ENCODE measurements around the gene FAM168A.

The FAM168A gene

DNA sequence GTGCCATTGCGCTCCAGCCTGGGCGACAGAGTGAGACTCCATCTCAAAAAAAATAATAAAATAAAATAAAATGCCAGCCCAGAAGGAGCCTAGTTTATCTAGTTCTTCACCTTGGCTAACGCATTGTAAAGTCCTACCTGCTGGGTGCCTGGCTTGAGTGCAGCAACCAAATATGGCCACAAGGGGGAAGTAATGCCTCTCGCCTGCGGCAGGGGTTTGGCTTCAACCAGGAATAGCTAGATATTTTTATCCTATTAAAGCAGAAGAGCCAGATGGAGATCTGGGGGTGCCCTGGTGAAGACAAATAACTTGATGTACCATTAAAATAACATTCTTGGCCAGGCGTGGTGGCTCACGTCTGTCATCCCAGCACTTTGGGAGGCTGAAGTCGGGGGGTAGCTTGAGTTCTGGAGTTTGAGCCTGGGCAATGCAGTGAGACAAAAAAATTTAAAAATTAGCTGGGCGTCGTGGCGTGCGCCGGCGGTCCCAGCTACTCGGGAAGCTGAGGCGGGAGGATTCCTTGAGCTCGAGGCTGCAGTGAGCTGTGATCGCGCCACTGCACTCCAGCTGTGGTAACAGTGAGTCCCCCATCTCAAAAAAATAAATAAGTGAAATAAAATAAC is 27.9 kb upstream of the FAM168A start:
- no peak for TF ChIP-seq EZH2phosphoT487 (conservative IDR thresholded peaks at IDR 0.05; ENCODE audit: low read length)
- TF ChIP-seq CTCF (IDR thresholded peaks at IDR 0.05; ENCODE audit: insufficient read depth, low read length, poor library complexity, severe bottlenecking): peak; percentile 78
- Histone ChIP-seq H2AFZ (ENCODE audit: low read depth, low read length, severe bottlenecking) (no peak overlapping the region), H3K36me3 (ENCODE audit: low read length) (no peaks in the 10 kb centered on the region)

GRCh38 chr11:73623686-73624085 is 25.8 kb upstream of the FAM168A start:
- Histone ChIP-seq H3K79me2 (ENCODE audit: insufficient read depth, low read length) (no peaks in the 10 kb centered on the region), H3F3A (ENCODE audit: insufficient read depth) (no peaks in the 10 kb centered on the region), H3K36me3 (ENCODE audit: low read length) (no peaks in the 10 kb centered on the region), H4K20me1 (ENCODE audit: low read depth, low read length) (no peaks in the 10 kb centered on the region), H3K27me3 (ENCODE audit: low read length) (no peaks in the 10 kb centered on the region), H3K9ac (ENCODE audit: low read length) (no peak overlapping the region), H2AFZ (ENCODE audit: low read depth, low read length, severe bottlenecking) (no peak overlapping the region), H3K27ac (ENCODE audit: low read depth, low read length) (no peak overlapping the region), H3K9me3 (ENCODE audit: insufficient read depth, low read length) (no peaks in the 10 kb centered on the region), H3K4me3 (ENCODE audit: insufficient read depth, low read length, poor library complexity, severe bottlenecking) (no peak overlapping the region), H3K9me2 (replicated peaks; ENCODE audit: insufficient read depth, low read length) (no peaks in the 10 kb centered on the region), H3K4me2 (ENCODE audit: low read depth, low read length, poor library complexity, severe bottlenecking) (no peak overlapping the region)
- TF ChIP-seq CTCF (IDR thresholded peaks at IDR 0.05; ENCODE audit: insufficient read depth, low read length, poor library complexity, severe bottlenecking) (no peak), EZH2phosphoT487 (conservative IDR thresholded peaks at IDR 0.05; ENCODE audit: low read length) (no peak)

More for the DNA sequence above, 27.9 kb upstream of the FAM168A start:
- H3K27ac ChIP-seq (ENCODE audit: low read depth, low read length): no peak overlapping the region
- no peak overlapping the region for H3K4me3 ChIP-seq (ENCODE audit: insufficient read depth, low read length, poor library complexity, severe bottlenecking)
- H3K9me3 ChIP-seq (ENCODE audit: insufficient read depth, low read length): no peaks in the 10 kb centered on the region
- H3K4me2 ChIP-seq (ENCODE audit: low read depth, low read length, poor library complexity, severe bottlenecking): no peak overlapping the region
- H3F3A ChIP-seq (ENCODE audit: insufficient read depth): no peaks in the 10 kb centered on the region
- no peak overlapping the region for H3K9ac ChIP-seq (ENCODE audit: low read length)
- no peaks in the 10 kb centered on the region for H3K79me2 ChIP-seq (ENCODE audit: insufficient read depth, low read length)
- H4K20me1 ChIP-seq (ENCODE audit: low read depth, low read length): no peaks in the 10 kb centered on the region
- H3K27me3 ChIP-seq (ENCODE audit: low read length): no peaks in the 10 kb centered on the region
- H3K9me2 ChIP-seq (replicated peaks; ENCODE audit: insufficient read depth, low read length): no peaks in the 10 kb centered on the region

DNA sequence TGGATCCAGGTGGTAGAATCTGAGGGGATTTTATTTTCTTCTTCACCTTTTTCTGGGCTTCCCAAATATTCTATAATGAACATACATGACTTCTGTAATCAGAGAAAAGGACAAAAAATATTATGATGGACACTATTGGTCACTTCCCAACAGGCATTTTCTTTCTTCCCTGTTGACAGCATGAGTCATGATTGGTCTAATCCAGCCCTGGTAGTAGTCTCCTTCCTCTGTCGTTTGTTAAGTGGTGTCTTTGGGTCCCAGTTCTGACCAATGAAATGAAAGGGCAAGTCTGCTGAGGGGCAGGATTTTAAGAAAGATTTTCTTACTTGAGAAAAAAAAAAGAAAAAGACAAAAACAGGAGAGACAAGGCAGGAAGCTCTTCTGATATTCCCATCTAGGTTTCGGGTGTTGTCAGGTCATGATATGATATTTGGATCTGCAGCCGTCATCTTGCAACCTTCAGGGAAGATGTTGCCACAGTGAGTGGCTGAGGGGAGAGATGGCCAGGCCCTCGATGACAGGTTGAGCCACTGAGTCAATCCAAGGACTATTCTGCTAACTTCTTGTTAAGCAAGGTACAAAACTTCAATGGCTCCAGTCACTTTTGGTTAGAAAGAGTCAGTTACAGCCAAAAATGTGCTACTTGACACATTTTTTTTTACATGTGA is 25.1 kb upstream of the FAM168A start:
- Histone ChIP-seq H2AFZ (ENCODE audit: low read depth, low read length, severe bottlenecking) (no peak overlapping the region), H3K4me2 (ENCODE audit: low read depth, low read length, poor library complexity, severe bottlenecking) (no peak overlapping the region), H3K9me3 (ENCODE audit: insufficient read depth, low read length) (no peaks in the 10 kb centered on the region), H3F3A (ENCODE audit: insufficient read depth) (no peaks in the 10 kb centered on the region), H3K36me3 (ENCODE audit: low read length) (no peaks in the 10 kb centered on the region), H3K27me3 (ENCODE audit: low read length) (no peaks in the 10 kb centered on the region), H3K4me3 (ENCODE audit: insufficient read depth, low read length, poor library complexity, severe bottlenecking) (no peak overlapping the region), H3K9ac (ENCODE audit: low read length) (no peak overlapping the region), H4K20me1 (ENCODE audit: low read depth, low read length) (no peaks in the 10 kb centered on the region), H3K9me2 (replicated peaks; ENCODE audit: insufficient read depth, low read length) (no peaks in the 10 kb centered on the region), H3K79me2 (ENCODE audit: insufficient read depth, low read length) (no peaks in the 10 kb centered on the region), H3K27ac (ENCODE audit: low read depth, low read length) (no peak overlapping the region)
- TF ChIP-seq CTCF (IDR thresholded peaks at IDR 0.05; ENCODE audit: insufficient read depth, low read length, poor library complexity, severe bottlenecking): no peak
- no peak for TF ChIP-seq EZH2phosphoT487 (conservative IDR thresholded peaks at IDR 0.05; ENCODE audit: low read length)
